ENCODE data around the gene RREB1.

The RREB1 gene

GRCh38 chr6:7136859-7137334 lies 29.1 kb downstream of the RREB1 start:
- no peaks in the 10 kb centered on the region for H3K36me3 ChIP-seq
- no peaks in the 10 kb centered on the region for H3K9me3 ChIP-seq
- no peak for TF ChIP-seq CTCF (IDR thresholded peaks at IDR 0.05; ENCODE audit: low read depth, low read length)
- no peak for DNase-seq
- H3K27me3 ChIP-seq = no peaks in the 10 kb centered on the region; the same call in 1 of the 2 replicates
- peaks cover 7% of the 10 kb centered on the region; the same call in 1 of the 2 replicates for H3K4me1 ChIP-seq
- H3K4me3 ChIP-seq (ENCODE audit: low read depth, low read length) = no peak overlapping the region

- no peak for TF ChIP-seq CTCF (IDR thresholded peaks at IDR 0.05; ENCODE audit: low read depth, low read length)
- no peaks in the 10 kb centered on the region for H3K36me3 ChIP-seq
- peak; percentile 28 for DNase-seq
- no peaks in the 10 kb centered on the region; the same call in 1 of the 2 replicates for H3K27me3 ChIP-seq
- peak overlapping the region; percentile 21 for H3K4me3 ChIP-seq (ENCODE audit: low read depth, low read length)
- H3K9me3 ChIP-seq = no peaks in the 10 kb centered on the region
- H3K4me1 ChIP-seq = peaks cover 7% of the 10 kb centered on the region; the same call in 1 of the 2 replicates
These were observed 29.7 kb downstream of the RREB1 start for GRCh38 chr6:7137335-7138045.

GRCh38 chr6:7138046-7138531 lies 30.3 kb downstream of the RREB1 start:
- no peak for TF ChIP-seq CTCF (IDR thresholded peaks at IDR 0.05; ENCODE audit: low read depth, low read length)
- Histone ChIP-seq H3K9me3 (no peaks in the 10 kb centered on the region), H3K36me3 (no peaks in the 10 kb centered on the region), H3K27me3 (no peaks in the 10 kb centered on the region; the same call in 1 of the 2 replicates), H3K4me3 (ENCODE audit: low read depth, low read length) (no peak overlapping the region; the same call in 1 of the 2 replicates), H3K4me1 (peaks cover 7% of the 10 kb centered on the region; the same call in 1 of the 2 replicates)
- DNase-seq = no peak

GRCh38 chr6:7138921-7139358 lies 31.2 kb downstream of the RREB1 start:
- Histone ChIP-seq H3K36me3 (no peaks in the 10 kb centered on the region), H3K27me3 (no peaks in the 10 kb centered on the region; the same call in 1 of the 2 replicates), H3K4me1 (peaks cover 7% of the 10 kb centered on the region; the same call in 1 of the 2 replicates), H3K4me3 (ENCODE audit: low read depth, low read length) (no peak overlapping the region), H3K9me3 (no peaks in the 10 kb centered on the region)
- no peak for TF ChIP-seq CTCF (IDR thresholded peaks at IDR 0.05; ENCODE audit: low read depth, low read length)
- DNase-seq = no peak

- DNase-seq = no peak
- H3K4me1 ChIP-seq = peaks cover 7% of the 10 kb centered on the region; the same call in 1 of the 2 replicates
- no peaks in the 10 kb centered on the region; the same call in 1 of the 2 replicates for H3K27me3 ChIP-seq
- TF ChIP-seq CTCF (IDR thresholded peaks at IDR 0.05; ENCODE audit: low read depth, low read length) = no peak
- H3K9me3 ChIP-seq = no peaks in the 10 kb centered on the region
- no peak overlapping the region for H3K4me3 ChIP-seq (ENCODE audit: low read depth, low read length)
- no peaks in the 10 kb centered on the region for H3K36me3 ChIP-seq
These were observed 32.2 kb downstream of the RREB1 start for GRCh38 chr6:7139835-7140470.
